ENCODE results near the gene PIK3AP1.

DNA sequence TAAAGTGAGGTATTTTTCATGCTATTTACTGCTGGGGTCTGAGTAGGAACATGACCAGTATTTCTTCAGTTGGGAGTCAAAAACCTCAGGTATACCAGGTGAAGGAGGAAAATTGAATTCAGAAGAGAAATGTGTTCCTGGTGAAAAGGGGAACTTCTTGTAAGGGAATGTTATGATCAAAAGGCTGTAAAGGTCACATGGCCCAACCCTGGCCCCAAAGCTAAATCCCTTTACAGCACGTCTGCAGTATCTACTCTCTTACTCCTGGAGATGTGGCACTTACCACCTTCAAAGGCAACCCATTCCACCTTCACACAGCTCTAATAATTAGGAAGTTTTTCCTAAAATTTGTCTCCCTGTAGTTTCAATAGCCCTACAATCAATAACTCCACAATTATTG, 15.2 kb downstream of the PIK3AP1 start:
- TF ChIP-seq, protein P1, sequence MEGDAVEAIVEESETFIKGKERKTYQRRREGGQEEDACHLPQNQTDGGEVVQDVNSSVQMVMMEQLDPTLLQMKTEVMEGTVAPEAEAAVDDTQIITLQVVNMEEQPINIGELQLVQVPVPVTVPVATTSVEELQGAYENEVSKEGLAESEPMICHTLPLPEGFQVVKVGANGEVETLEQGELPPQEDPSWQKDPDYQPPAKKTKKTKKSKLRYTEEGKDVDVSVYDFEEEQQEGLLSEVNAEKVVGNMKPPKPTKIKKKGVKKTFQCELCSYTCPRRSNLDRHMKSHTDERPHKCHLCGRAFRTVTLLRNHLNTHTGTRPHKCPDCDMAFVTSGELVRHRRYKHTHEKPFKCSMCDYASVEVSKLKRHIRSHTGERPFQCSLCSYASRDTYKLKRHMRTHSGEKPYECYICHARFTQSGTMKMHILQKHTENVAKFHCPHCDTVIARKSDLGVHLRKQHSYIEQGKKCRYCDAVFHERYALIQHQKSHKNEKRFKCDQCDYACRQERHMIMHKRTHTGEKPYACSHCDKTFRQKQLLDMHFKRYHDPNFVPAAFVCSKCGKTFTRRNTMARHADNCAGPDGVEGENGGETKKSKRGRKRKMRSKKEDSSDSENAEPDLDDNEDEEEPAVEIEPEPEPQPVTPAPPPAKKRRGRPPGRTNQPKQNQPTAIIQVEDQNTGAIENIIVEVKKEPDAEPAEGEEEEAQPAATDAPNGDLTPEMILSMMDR (IDR thresholded peaks at IDR 0.05; ENCODE audit: insufficient read depth, low read length, poor library complexity, severe bottlenecking): no peak
- no peak for TF ChIP-seq EZH2phosphoT487 (conservative IDR thresholded peaks at IDR 0.05; ENCODE audit: low read length)
